HL-60 (cell line): ENCODE results near the gene GPR52.

ENCODE experiments used
- DNase-seq, 2 experiments: peaks; one replicate each; pipeline ENCODE4 v3.0.0-alpha.2; 2010 to 2020; ENCODE audit warnings: low read depth in 1 of 2, low spot score in 1 of 2
- H3K27ac ChIP-seq: fragments of 250-450 bp; sonication (Bioruptor Pico); replicated peaks from 2 replicates; pipeline ENCODE4 v1.5.1; 2020; ENCODE audit warnings: mild to moderate bottlenecking, moderate library complexity
- H3K27me3 ChIP-seq: fragments of 250-450 bp; sonication (Bioruptor Pico); 2 replicates; pipeline ENCODE4 v1.5.1; 2021; ENCODE audit warnings: mild to moderate bottlenecking, moderate library complexity; ENCODE audit not compliant: insufficient read depth, poor library complexity, severe bottlenecking
- H3K4me3 ChIP-seq: replicated peaks from 2 replicates; pipeline ENCODE4 v1.5.1; 2011; ENCODE audit warnings: mild to moderate bottlenecking, control low read depth, low read length; ENCODE audit not compliant: insufficient read depth
- CTCF ChIP-seq: IDR thresholded peaks from one replicate; pipeline ENCODE4 v1.5.1; 2011; ENCODE audit warnings: low read length, control low read depth, inconsistent platforms; ENCODE audit not compliant: insufficient read depth
- GABPA ChIP-seq: IDR thresholded peaks from 2 replicates; pipeline ENCODE4 v1.6.1; 2012; ENCODE audit warnings: low read depth
- POLR2AphosphoS5 ChIP-seq: IDR thresholded peaks from 2 replicates; pipeline ENCODE4 v1.6.1; 2012; ENCODE audit warnings: low read depth
- REST ChIP-seq: IDR thresholded peaks from 2 replicates; pipeline ENCODE4 v1.6.1; 2012; ENCODE audit warnings: low read depth; ENCODE audit not compliant: insufficient replicate concordance
- SPI1 ChIP-seq: IDR thresholded peaks from 2 replicates; pipeline ENCODE4 v1.6.1; 2012; ENCODE audit warnings: low read depth, mild to moderate bottlenecking, borderline replicate concordance

GPR52 gene

GRCh38 chr1:174466607-174467006 is 18.8 kb downstream of the GPR52 start:
- H3K4me3 ChIP-seq = no peak overlapping the region
- no peaks in the 10 kb centered on the region for H3K27me3 ChIP-seq
- no peak overlapping the region for H3K27ac ChIP-seq
- no peak for DNase-seq
- no peak for TF ChIP-seq POLR2AphosphoS5
- TF ChIP-seq SPI1 = no peak
- TF ChIP-seq REST = no peak
- no peak for TF ChIP-seq CTCF
- no peak for TF ChIP-seq GABPA

GRCh38 chr1:174469052-174469451 is 21.3 kb downstream of the GPR52 start:
- no peak for TF ChIP-seq REST
- no peak for DNase-seq
- no peak overlapping the region for H3K4me3 ChIP-seq
- H3K27ac ChIP-seq = no peak overlapping the region
- no peaks in the 10 kb centered on the region for H3K27me3 ChIP-seq

- no peak for TF ChIP-seq REST
- TF ChIP-seq POLR2AphosphoS5 = no peak
- no peak for TF ChIP-seq SPI1
- no peak for TF ChIP-seq GABPA
- no peak for TF ChIP-seq CTCF
- DNase-seq = no peak
- Histone ChIP-seq H3K4me3 (no peak overlapping the region), H3K27me3 (no peaks in the 10 kb centered on the region), H3K27ac (no peak overlapping the region)
Observed at GRCh38 chr1:174469687-174470086, 21.9 kb downstream of the GPR52 start.

GRCh38 chr1:174479281-174479680 is 31.5 kb downstream of the GPR52 start:
- no peak for DNase-seq
- TF ChIP-seq POLR2AphosphoS5 (no peak), SPI1 (no peak), GABPA (no peak), REST (no peak), CTCF (no peak)
- Histone ChIP-seq H3K4me3 (no peak overlapping the region), H3K27me3 (no peaks in the 10 kb centered on the region), H3K27ac (no peak overlapping the region)
